ENCODE results near the gene RNF125.
A peak's percentile ranks its signal among the peaks of the same experiment; 100 is the strongest.

RNF125 gene

GRCh38 chr18:32019251-32019948 is 775 bp downstream of the RNF125 start:
- no peaks in the 10 kb centered on the region for H3K4me1 ChIP-seq (ENCODE audit: control insufficient read depth, insufficient read depth, low read length)
- POLR2A ChIA-PET = interaction anchor here (0.6 to 2.9 kb wide), 11 partner anchors 10 to 1561 kb away, joined by 3 to 30 read pairs (median 5); partner anchors contain the start of genes RNF138 and TRAPPC8
- CTCF ChIA-PET = interaction anchor here (0.7 to 2.0 kb wide), 10 partner anchors 9 to 794 kb away, joined by 3 to 7 read pairs (median 4); no protein-coding TSS in a partner anchor
- no peaks in the 10 kb centered on the region for H3K9me3 ChIP-seq (ENCODE audit: control insufficient read depth, insufficient read depth, low read depth, low read length)
- H3K4me3 ChIP-seq (ENCODE audit: low read depth, low read length) = peak overlapping the region; percentile 57
- peak overlapping the region; percentile 80; the same call in 1 of the 2 replicates for H3K27ac ChIP-seq (ENCODE audit: extremely low read depth, low read depth, low read length)
- no peaks in the 10 kb centered on the region for H3K36me3 ChIP-seq (ENCODE audit: control insufficient read depth in 2 of 2, insufficient read depth in 1 of 2, low read length in 2 of 2)
- TF ChIP-seq ZNF544 (tag by site-specific recombination; IDR thresholded peaks at IDR 0.05) (no peak), ZNF843 (tag by site-specific recombination; IDR thresholded peaks at IDR 0.05) (peak; percentile 34; the same call in 1 of the 2 replicates), ZNF555 (tag by site-specific recombination; conservative IDR thresholded peaks at IDR 0.05) (no peak), SP2 (tag by site-specific recombination; IDR thresholded peaks at IDR 0.05) (peak; percentile 6; the same call in 1 of the 2 replicates), ZNF701 (tag by site-specific recombination; IDR thresholded peaks at IDR 0.05) (no peak), KLF1 (tag by site-specific recombination; IDR thresholded peaks at IDR 0.05) (peak; percentile 51), KLF8 (tag by site-specific recombination; IDR thresholded peaks at IDR 0.05) (no peak), ZNF792 (tag by site-specific recombination; IDR thresholded peaks at IDR 0.05) (no peak), OSR2 (tag by site-specific recombination; IDR thresholded peaks at IDR 0.05) (peak; percentile 64), ZNF530 (tag by site-specific recombination; IDR thresholded peaks at IDR 0.05; ENCODE audit: low read depth) (no peak; the same call in 1 of the 2 replicates), ZNF76 (tag by site-specific recombination; IDR thresholded peaks at IDR 0.05; ENCODE audit: borderline replicate concordance, low read depth) (peak; percentile 67), KLF16 (tag by site-specific recombination; IDR thresholded peaks at IDR 0.05) (0 out of 2 replicates have a peak, but pooled peaks have one; percentile 15), ZNF692 (tag by site-specific recombination; IDR thresholded peaks at IDR 0.05) (no peak), ZSCAN16 (tag by site-specific recombination; IDR thresholded peaks at IDR 0.05) (no peak), TRIM28 (IDR thresholded peaks at IDR 0.05; ENCODE audit: borderline replicate concordance, low read length) (peak; percentile 74), REPIN1 (tag by site-specific recombination; IDR thresholded peaks at IDR 0.05; ENCODE audit: low read depth) (no peak), ZNF596 (tag by site-specific recombination; IDR thresholded peaks at IDR 0.05) (no peak), ZNF624 (tag by site-specific recombination; IDR thresholded peaks at IDR 0.05) (no peak), ZNF747 (tag by site-specific recombination; IDR thresholded peaks at IDR 0.05) (no peak), ZNF629 (tag by site-specific recombination; IDR thresholded peaks at IDR 0.05) (0 out of 2 replicates have a peak, but pooled peaks have one; percentile 13), ZNF223 (tag by site-specific recombination; IDR thresholded peaks at IDR 0.05) (peak; percentile 99)
- TF ChIP-seq, protein P1, sequence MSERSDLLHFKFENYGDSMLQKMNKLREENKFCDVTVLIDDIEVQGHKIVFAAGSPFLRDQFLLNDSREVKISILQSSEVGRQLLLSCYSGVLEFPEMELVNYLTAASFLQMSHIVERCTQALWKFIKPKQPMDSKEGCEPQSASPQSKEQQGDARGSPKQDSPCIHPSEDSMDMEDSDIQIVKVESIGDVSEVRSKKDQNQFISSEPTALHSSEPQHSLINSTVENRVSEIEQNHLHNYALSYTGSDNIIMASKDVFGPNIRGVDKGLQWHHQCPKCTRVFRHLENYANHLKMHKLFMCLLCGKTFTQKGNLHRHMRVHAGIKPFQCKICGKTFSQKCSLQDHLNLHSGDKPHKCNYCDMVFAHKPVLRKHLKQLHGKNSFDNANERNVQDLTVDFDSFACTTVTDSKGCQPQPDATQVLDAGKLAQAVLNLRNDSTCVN (tag by site-specific recombination; optimal IDR thresholded peaks at IDR 0.05) = no peak
- TF ChIP-seq, protein P2, sequence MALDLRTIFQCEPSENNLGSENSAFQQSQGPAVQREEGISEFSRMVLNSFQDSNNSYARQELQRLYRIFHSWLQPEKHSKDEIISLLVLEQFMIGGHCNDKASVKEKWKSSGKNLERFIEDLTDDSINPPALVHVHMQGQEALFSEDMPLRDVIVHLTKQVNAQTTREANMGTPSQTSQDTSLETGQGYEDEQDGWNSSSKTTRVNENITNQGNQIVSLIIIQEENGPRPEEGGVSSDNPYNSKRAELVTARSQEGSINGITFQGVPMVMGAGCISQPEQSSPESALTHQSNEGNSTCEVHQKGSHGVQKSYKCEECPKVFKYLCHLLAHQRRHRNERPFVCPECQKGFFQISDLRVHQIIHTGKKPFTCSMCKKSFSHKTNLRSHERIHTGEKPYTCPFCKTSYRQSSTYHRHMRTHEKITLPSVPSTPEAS (tag by site-specific recombination; IDR thresholded peaks at IDR 0.05) = no peak
- TF ChIP-seq, protein P3, sequence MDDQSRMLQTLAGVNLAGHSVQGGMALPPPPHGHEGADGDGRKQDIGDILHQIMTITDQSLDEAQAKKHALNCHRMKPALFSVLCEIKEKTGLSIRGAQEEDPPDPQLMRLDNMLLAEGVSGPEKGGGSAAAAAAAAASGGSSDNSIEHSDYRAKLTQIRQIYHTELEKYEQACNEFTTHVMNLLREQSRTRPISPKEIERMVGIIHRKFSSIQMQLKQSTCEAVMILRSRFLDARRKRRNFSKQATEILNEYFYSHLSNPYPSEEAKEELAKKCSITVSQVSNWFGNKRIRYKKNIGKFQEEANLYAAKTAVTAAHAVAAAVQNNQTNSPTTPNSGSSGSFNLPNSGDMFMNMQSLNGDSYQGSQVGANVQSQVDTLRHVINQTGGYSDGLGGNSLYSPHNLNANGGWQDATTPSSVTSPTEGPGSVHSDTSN (CRISPR knock-in tag; IDR thresholded peaks at IDR 0.05) = no peak
- TF ChIP-seq, protein P4, sequence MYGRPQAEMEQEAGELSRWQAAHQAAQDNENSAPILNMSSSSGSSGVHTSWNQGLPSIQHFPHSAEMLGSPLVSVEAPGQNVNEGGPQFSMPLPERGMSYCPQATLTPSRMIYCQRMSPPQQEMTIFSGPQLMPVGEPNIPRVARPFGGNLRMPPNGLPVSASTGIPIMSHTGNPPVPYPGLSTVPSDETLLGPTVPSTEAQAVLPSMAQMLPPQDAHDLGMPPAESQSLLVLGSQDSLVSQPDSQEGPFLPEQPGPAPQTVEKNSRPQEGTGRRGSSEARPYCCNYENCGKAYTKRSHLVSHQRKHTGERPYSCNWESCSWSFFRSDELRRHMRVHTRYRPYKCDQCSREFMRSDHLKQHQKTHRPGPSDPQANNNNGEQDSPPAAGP (tag by site-specific recombination; IDR thresholded peaks at IDR 0.05) = 0 out of 2 replicates have a peak, but pooled peaks have one; percentile 14
- TF ChIP-seq, protein P5, sequence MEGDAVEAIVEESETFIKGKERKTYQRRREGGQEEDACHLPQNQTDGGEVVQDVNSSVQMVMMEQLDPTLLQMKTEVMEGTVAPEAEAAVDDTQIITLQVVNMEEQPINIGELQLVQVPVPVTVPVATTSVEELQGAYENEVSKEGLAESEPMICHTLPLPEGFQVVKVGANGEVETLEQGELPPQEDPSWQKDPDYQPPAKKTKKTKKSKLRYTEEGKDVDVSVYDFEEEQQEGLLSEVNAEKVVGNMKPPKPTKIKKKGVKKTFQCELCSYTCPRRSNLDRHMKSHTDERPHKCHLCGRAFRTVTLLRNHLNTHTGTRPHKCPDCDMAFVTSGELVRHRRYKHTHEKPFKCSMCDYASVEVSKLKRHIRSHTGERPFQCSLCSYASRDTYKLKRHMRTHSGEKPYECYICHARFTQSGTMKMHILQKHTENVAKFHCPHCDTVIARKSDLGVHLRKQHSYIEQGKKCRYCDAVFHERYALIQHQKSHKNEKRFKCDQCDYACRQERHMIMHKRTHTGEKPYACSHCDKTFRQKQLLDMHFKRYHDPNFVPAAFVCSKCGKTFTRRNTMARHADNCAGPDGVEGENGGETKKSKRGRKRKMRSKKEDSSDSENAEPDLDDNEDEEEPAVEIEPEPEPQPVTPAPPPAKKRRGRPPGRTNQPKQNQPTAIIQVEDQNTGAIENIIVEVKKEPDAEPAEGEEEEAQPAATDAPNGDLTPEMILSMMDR (tag by site-specific recombination; IDR thresholded peaks at IDR 0.05) = 0 out of 2 replicates have a peak, but pooled peaks have one; percentile 24

All from HEK293 (cell line).